Mucosa of descending colon (tissue), 3 donors: Measurements from ENCODE around the gene ABCB1. TPM values are rescaled to one million over a fixed set of nuclear protein-coding genes. Genes with fewer than 3 reads are reported as not detected.
A peak's percentile ranks its signal among the peaks of the same experiment; 100 is the strongest.

Experiments used
- ATAC-seq: fragments of 200-7000 bp; cut with Tn5 transposase; one replicate; pipeline ENCODE4 v1.9.1; 2020; ENCODE audit warnings: mild to moderate bottlenecking, moderate library complexity
- DNase-seq, 3 donors: peaks; one replicate each; pipeline ENCODE4 v3.0.0-alpha.2; 2020
- H3K36me3 ChIP-seq: fragments of 200-600 bp; one replicate; pipeline ENCODE4 v1.8.0; 2021; ENCODE audit warnings: low read depth, mild to moderate bottlenecking
- H3K4me1 ChIP-seq: fragments of 200-600 bp; one replicate; pipeline ENCODE4 v1.8.0; 2021; ENCODE audit warnings: low read depth, mild to moderate bottlenecking
- H3K4me3 ChIP-seq: fragments of 200-600 bp; one replicate; pipeline ENCODE4 v1.8.0; 2021; ENCODE audit warnings: mild to moderate bottlenecking
- H3K9me3 ChIP-seq: fragments of 200-600 bp; one replicate; pipeline ENCODE4 v1.8.0; 2021; ENCODE audit warnings: mild to moderate bottlenecking
- intact Hi-C, 2 donors: fragments of 100-400 bp; cut with DNase I in 1 of 2; cut with micrococcal nuclease in 1 of 2; formaldehyde crosslinking; loops; one replicate each; pipeline versions ENCODE4 v1.11.0 to v1.11.1; 2022; cut with DNase I, micrococcal nuclease
- total RNA-seq, 3 donors: library from RNA; stranded (reverse); fragmentation: NEBNext Ultra II Directional in 2 of 3; extraction: Animal tissue kit (Norgen Biotek cat#: 25700) in 2 of 3; gene quantifications; one replicate each; pipeline versions ENCODE4 v1.2.1 to v1.2.4, GENCODE V29; 2021 to 2023
- TF ChIP-seq, protein P1 (sequence below): fragments of 200-600 bp; IDR thresholded peaks from one replicate; pipeline ENCODE4 v1.8.0; 2022; ENCODE audit warnings: antibody characterized with exemption, mild to moderate bottlenecking
- donor health status: DM: no; HTN: no; CAD: no; lungs with moderate emphysema.
- donor health status: DM: no; HTN: no; CAD: no.
- donor health status: DM: no; HTN: yes; CAD: no.

The ABCB1 gene
- total RNA-seq, 3 donors from 2014 or later = 76.5 to 226 (median 90.6) TPM

DNA sequence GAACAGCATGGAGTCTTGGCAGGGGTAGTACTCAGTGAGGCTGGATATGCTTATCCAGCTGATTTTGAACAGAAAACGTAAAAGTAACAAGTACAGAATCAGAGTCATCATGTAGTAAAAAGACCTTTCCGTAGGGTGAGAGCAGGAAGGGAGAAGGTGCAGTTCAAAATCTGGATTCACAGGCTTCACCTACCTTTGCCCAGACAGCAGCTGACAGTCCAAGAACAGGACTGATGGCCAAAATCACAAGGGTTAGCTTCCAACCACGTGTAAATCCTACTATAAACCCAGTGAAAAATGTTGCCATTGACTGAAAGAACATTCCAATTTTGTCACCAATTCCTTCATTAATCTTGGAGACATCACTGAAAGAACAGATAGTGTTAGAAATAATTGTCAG is 34.8 kb downstream of the ABCB1 start:
- DNase-seq (no peak), ATAC-seq (no peak)
- intact Hi-C loops = no loop called here
- H3K4me3 ChIP-seq = no peak overlapping the region
- H3K9me3 ChIP-seq = no peaks in the 10 kb centered on the region
- TF ChIP-seq, protein P1, sequence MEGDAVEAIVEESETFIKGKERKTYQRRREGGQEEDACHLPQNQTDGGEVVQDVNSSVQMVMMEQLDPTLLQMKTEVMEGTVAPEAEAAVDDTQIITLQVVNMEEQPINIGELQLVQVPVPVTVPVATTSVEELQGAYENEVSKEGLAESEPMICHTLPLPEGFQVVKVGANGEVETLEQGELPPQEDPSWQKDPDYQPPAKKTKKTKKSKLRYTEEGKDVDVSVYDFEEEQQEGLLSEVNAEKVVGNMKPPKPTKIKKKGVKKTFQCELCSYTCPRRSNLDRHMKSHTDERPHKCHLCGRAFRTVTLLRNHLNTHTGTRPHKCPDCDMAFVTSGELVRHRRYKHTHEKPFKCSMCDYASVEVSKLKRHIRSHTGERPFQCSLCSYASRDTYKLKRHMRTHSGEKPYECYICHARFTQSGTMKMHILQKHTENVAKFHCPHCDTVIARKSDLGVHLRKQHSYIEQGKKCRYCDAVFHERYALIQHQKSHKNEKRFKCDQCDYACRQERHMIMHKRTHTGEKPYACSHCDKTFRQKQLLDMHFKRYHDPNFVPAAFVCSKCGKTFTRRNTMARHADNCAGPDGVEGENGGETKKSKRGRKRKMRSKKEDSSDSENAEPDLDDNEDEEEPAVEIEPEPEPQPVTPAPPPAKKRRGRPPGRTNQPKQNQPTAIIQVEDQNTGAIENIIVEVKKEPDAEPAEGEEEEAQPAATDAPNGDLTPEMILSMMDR = no peak
- no peaks in the 10 kb centered on the region for H3K36me3 ChIP-seq
- H3K4me1 ChIP-seq = peaks cover 7% of the 10 kb centered on the region

DNA sequence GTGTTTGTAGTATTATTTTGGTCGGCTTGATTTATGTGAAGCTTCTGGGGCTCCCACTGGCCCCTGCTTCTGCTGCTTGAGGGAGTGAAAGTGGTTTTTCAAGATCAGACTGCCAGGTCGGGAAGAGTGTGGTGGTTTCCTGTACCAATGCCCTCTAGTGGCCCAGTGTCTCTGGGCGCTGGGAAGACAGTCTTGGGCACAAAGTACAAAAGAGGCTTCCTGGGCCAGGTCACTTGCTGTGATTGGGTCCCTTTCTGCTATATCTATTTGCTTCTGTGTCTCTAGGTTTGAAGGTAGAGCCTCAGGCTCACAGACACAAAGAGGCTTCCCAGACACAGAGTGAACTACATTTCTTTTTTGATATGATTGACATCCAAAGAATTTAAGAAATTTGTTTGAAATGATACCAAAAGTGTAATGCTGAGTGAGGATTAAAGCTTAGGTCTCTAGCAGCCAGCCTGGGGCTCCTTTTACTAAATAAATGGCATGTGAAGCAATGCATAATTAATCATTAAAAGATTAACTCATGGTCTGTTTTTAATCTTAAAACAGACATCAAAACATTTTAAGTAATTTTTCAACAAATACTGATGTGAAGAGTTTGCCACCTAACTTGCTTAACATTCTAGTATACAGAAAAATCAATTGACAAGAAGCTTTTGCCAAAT is 36.3 kb downstream of the ABCB1 start:
- peaks cover 4% of the 10 kb centered on the region for H3K4me1 ChIP-seq
- DNase-seq (peak; percentile 42 to 78 (median 66)), ATAC-seq (peak; percentile 92)
- intact Hi-C loops = no loop called here
- H3K9me3 ChIP-seq = no peaks in the 10 kb centered on the region
- no peaks in the 10 kb centered on the region for H3K36me3 ChIP-seq
- no peak overlapping the region for H3K4me3 ChIP-seq
- TF ChIP-seq, protein P1 = peak; percentile 60

DNA sequence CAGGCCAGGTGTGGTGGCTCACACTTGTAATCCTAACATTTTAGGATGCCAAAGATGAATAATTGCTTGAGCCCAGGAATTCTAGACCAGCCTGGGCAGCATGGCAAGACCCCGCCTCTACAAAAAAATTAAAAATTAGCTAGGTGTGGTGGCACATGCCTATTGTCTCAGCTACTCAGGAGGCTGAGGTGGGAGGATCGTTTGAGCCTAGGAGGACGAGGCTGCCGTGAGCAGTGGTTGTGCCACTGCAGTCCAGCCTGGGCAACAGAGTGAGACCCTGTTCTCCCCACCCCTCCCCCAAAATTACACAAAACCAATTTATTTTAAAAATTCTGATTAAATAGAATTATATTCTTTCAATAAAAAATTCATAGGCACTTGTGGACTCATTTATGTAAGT is 39.0 kb downstream of the ABCB1 start:
- H3K4me1 ChIP-seq = no peaks in the 10 kb centered on the region
- ATAC-seq (no peak), DNase-seq (no peak)
- no peaks in the 10 kb centered on the region for H3K36me3 ChIP-seq
- intact Hi-C loops = no loop called here
- no peak overlapping the region for H3K4me3 ChIP-seq
- TF ChIP-seq, protein P1 = no peak
- no peaks in the 10 kb centered on the region for H3K9me3 ChIP-seq

DNA sequence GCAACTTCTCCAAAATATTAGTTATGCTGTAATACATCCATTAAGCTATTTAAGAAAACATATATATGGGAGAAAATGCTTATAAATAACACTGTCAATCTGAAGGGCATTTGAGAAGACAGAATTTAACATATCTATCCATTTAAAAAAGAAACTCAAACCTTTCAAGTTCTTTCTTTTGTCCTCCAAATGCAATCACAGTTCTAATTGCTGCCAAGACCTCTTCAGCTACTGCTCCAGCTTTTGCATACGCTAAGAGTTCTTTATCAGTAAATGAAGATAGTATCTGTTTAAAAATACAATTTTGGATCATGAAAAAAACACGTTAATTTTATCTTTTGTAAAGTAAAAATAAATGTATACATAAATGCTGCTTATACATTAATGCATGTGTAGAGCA is 39.6 kb downstream of the ABCB1 start:
- intact Hi-C loops = no loop called here
- H3K4me1 ChIP-seq = no peaks in the 10 kb centered on the region
- no peaks in the 10 kb centered on the region for H3K9me3 ChIP-seq
- DNase-seq (no peak), ATAC-seq (no peak)
- H3K36me3 ChIP-seq = no peaks in the 10 kb centered on the region
- no peak overlapping the region for H3K4me3 ChIP-seq
- TF ChIP-seq, protein P1 = no peak

DNA sequence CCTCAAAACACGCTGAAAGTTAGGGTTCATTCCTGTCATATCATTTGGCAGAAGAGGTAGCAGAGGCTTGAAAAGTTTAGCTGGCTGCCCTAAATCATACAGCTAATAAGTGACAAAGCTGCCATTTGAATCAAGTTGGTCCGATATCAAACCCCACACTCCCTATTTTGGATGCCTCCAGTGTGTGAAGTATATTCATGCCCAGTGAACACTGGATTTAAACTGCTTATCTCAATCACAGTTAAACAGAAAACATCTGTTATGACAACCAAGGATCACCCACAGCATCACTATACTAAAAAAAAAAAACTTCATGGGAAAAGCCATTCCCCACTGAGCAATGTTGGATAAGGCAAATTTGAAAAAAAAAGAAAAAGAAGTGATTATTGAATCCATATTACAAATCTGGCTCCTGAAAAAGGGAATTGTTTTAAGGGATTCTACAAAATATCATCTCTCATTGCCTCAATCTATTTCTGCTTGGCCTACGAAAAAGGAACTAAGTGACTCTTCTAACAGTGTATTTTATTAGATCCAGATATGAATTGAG is 48.3 kb downstream of the ABCB1 start:
- Histone ChIP-seq H3K9me3 (no peaks in the 10 kb centered on the region), H3K4me1 (no peaks in the 10 kb centered on the region), H3K36me3 (no peaks in the 10 kb centered on the region), H3K4me3 (no peak overlapping the region)
- no peak for ATAC-seq
- TF ChIP-seq, protein P1 = no peak
- no peak for DNase-seq
- intact Hi-C loops = no loop called here
